ENCODE data around the gene PACRG. TPM values are rescaled to one million over a fixed set of nuclear protein-coding genes. Genes with fewer than 3 reads are reported as not detected.

Gene PACRG
- total RNA-seq, 1 experiment from 2014 or later, result 0.26 TPM

DNA sequence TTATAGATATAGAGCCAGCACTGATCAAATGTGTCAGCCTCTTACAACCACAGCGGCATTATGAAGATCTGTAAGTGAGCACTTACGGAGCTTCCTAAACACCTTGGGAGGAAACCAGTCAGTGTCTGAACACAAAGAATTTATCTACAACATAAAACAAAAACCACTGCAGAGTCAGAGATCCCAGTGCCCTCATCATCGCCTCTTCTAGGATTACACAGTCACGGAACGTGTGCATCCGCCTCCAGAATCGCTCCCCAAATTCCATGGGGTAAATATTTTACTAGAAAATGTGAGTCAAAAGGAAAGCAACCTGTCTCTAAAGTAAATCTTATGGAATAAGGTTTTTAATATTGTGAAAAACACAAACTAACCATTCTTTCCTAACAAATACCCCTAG is 243.6 kb downstream of the PACRG start:
- Histone ChIP-seq H3K4me2 (ENCODE audit: insufficient read depth, insufficient read length, low read length) (no peak overlapping the region), H3K27ac (ENCODE audit: insufficient read length, low read depth, low read length) (no peak overlapping the region), H3K27me3 (ENCODE audit: insufficient read depth, low read length) (no peaks in the 10 kb centered on the region), H3K23ac (ENCODE audit: insufficient read length, low read depth, low read length) (no peak overlapping the region), H3K4ac (ENCODE audit: low read depth, low read length) (no peak overlapping the region), H3K9ac (ENCODE audit: extremely low read depth, insufficient read length, low read length) (no peak overlapping the region), H2BK5ac (ENCODE audit: insufficient read length, low read length) (no peak overlapping the region), H4K91ac (ENCODE audit: insufficient read length, low read depth, low read length) (no peak overlapping the region), H3K79me1 (ENCODE audit: insufficient read depth, low read depth, low read length, poor library complexity, severe bottlenecking) (no peaks in the 10 kb centered on the region), H4K8ac (replicated peaks; ENCODE audit: insufficient read length, low read depth, low read length) (no peak overlapping the region), H3K79me2 (ENCODE audit: insufficient read depth, low read length) (no peaks in the 10 kb centered on the region), H2BK120ac (ENCODE audit: low read depth, low read length, poor library complexity, severe bottlenecking) (no peak overlapping the region), H2BK12ac (ENCODE audit: insufficient read length, low read depth, low read length) (no peak overlapping the region), H3K18ac (ENCODE audit: insufficient read length, low read depth, low read length) (no peak overlapping the region), H3K56ac (ENCODE audit: insufficient read length, low read depth, low read length) (no peak overlapping the region), H2AK5ac (ENCODE audit: insufficient read length, low read length) (no peak overlapping the region), H3K4me1 (ENCODE audit: insufficient read depth, low read length) (no peaks in the 10 kb centered on the region), H2BK20ac (ENCODE audit: low read depth, low read length, poor library complexity, severe bottlenecking) (no peak overlapping the region), H4K20me1 (ENCODE audit: control insufficient read depth, insufficient read depth, insufficient read length) (no peaks in the 10 kb centered on the region), H2AFZ (ENCODE audit: low read length) (no peak overlapping the region), H4K5ac (ENCODE audit: insufficient read length, low read depth, low read length) (no peak overlapping the region), H3K23me2 (ENCODE audit: insufficient read length, low read depth, low read length, poor library complexity, severe bottlenecking) (no peaks in the 10 kb centered on the region), H3K9me3 (ENCODE audit: control insufficient read depth, low read depth, low read length) (no peaks in the 10 kb centered on the region), H3K14ac (ENCODE audit: insufficient read depth, low read length) (no peak overlapping the region), H2BK15ac (ENCODE audit: low read depth, low read length) (no peak overlapping the region), H3T11ph (ENCODE audit: low read length) (no peak overlapping the region)
- H3K4me3 Mint-ChIP-seq, result no peak overlapping the region
- H3K36me3 Mint-ChIP-seq (ENCODE audit: insufficient read depth in 1 of 3, low read depth in 3 of 3), result no peaks in the 10 kb centered on the region
- WGBS (ENCODE audit: extremely low coverage, insufficient read length, low lambda C conversion rate), result no CpG with 5 or more reads among the region's 7 CpGs
- no peak overlapping the region for H3K27ac Mint-ChIP-seq
- no peaks in the 10 kb centered on the region; the same call in 1 of the 2 replicates for H3K27me3 Mint-ChIP-seq (ENCODE audit: low read depth)
- H3K4me1 Mint-ChIP-seq, result no peaks in the 10 kb centered on the region
- no peak for DNase-seq
- peaks cover 0 to 2% of the 10 kb centered on the region in 2 experiments; a peak in 1 of 5 replicates for H3K9me3 Mint-ChIP-seq
- TF ChIP-seq, protein P1, sequence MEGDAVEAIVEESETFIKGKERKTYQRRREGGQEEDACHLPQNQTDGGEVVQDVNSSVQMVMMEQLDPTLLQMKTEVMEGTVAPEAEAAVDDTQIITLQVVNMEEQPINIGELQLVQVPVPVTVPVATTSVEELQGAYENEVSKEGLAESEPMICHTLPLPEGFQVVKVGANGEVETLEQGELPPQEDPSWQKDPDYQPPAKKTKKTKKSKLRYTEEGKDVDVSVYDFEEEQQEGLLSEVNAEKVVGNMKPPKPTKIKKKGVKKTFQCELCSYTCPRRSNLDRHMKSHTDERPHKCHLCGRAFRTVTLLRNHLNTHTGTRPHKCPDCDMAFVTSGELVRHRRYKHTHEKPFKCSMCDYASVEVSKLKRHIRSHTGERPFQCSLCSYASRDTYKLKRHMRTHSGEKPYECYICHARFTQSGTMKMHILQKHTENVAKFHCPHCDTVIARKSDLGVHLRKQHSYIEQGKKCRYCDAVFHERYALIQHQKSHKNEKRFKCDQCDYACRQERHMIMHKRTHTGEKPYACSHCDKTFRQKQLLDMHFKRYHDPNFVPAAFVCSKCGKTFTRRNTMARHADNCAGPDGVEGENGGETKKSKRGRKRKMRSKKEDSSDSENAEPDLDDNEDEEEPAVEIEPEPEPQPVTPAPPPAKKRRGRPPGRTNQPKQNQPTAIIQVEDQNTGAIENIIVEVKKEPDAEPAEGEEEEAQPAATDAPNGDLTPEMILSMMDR (conservative IDR thresholded peaks at IDR 0.05), result no peak
